Brain microvascular endothelial cell (primary cell): ENCODE results near the gene ATRX.

Experiments
- DNase-seq: peaks from one replicate; pipeline ENCODE4 v3.0.0-alpha.2; 2020
- H3K27ac ChIP-seq: fragments of 250-450 bp; sonication (Bioruptor Pico); 2 replicates; pipeline ENCODE4 v1.5.1; 2020; ENCODE audit warnings: mild to moderate bottlenecking, moderate library complexity
- H3K27me3 ChIP-seq: fragments of 250-450 bp; sonication (Bioruptor Pico); replicated peaks from 2 replicates; pipeline ENCODE4 v1.5.1; 2020; ENCODE audit warnings: mild to moderate bottlenecking
- H3K36me3 ChIP-seq: fragments of 250-450 bp; sonication (Bioruptor Pico); replicated peaks from 2 replicates; pipeline ENCODE4 v1.5.1; 2020; ENCODE audit warnings: mild to moderate bottlenecking
- H3K4me3 ChIP-seq: 2 replicates; pipeline ENCODE4 v1.5.1; 2011; ENCODE audit warnings: low read depth, mild to moderate bottlenecking, control low read depth, low read length, moderate library complexity
- CTCF ChIP-seq: IDR thresholded peaks from 2 replicates; pipeline ENCODE4 v1.5.1; 2011; ENCODE audit warnings: low read depth, mild to moderate bottlenecking, moderate library complexity, low read length, control low read depth, inconsistent platforms; ENCODE audit errors: missing control alignments
- in situ Hi-C: cut with HindIII; loops from 2 replicates; pipeline ENCODE4 v1.10.0; 2017; ENCODE audit warnings: low sequenced_read_pairs, low pct_ligation_motif_present

Gene ATRX

GRCh38 chrX:77652095-77652494, 133.9 kb downstream of the ATRX start:
- no peak overlapping the region for H3K4me3 ChIP-seq
- in situ Hi-C loops = no loop called here
- no peaks in the 10 kb centered on the region for H3K36me3 ChIP-seq
- no peak for DNase-seq
- no peaks in the 10 kb centered on the region for H3K27me3 ChIP-seq
- TF ChIP-seq CTCF = no peak
- no peak overlapping the region for H3K27ac ChIP-seq

- Histone ChIP-seq H3K36me3 (no peaks in the 10 kb centered on the region), H3K4me3 (no peak overlapping the region), H3K27me3 (no peaks in the 10 kb centered on the region), H3K27ac (no peak overlapping the region)
- TF ChIP-seq CTCF = no peak
- no peak for DNase-seq
- in situ Hi-C loops = no loop called here
Observed at GRCh38 chrX:77640702-77641101, 145.3 kb downstream of the ATRX start.

GRCh38 chrX:77639820-77640219, 146.2 kb downstream of the ATRX start:
- in situ Hi-C loops = no loop called here

GRCh38 chrX:77638397-77638796, 147.6 kb downstream of the ATRX start:
- in situ Hi-C loops = no loop called here
- H3K27me3 ChIP-seq = no peaks in the 10 kb centered on the region
- no peak for TF ChIP-seq CTCF
- no peak overlapping the region for H3K4me3 ChIP-seq
- H3K27ac ChIP-seq = no peak overlapping the region
- H3K36me3 ChIP-seq = no peaks in the 10 kb centered on the region
- no peak for DNase-seq

More at GRCh38 chrX:77639820-77640219, 146.2 kb downstream of the ATRX start:
- Histone ChIP-seq H3K36me3 (no peaks in the 10 kb centered on the region), H3K27me3 (no peaks in the 10 kb centered on the region), H3K4me3 (no peak overlapping the region), H3K27ac (no peak overlapping the region)
- no peak for TF ChIP-seq CTCF
- no peak for DNase-seq

- no peak for DNase-seq
- H3K36me3 ChIP-seq = no peaks in the 10 kb centered on the region
- no peaks in the 10 kb centered on the region for H3K27me3 ChIP-seq
- TF ChIP-seq CTCF = no peak
- no peak overlapping the region for H3K4me3 ChIP-seq
- in situ Hi-C loops = no loop called here
- H3K27ac ChIP-seq = no peak overlapping the region
Observed at GRCh38 chrX:77635373-77635772, 150.6 kb downstream of the ATRX start.

- Histone ChIP-seq H3K4me3 (no peak overlapping the region), H3K27me3 (no peaks in the 10 kb centered on the region), H3K36me3 (no peaks in the 10 kb centered on the region), H3K27ac (no peak overlapping the region)
- no peak for TF ChIP-seq CTCF
- no peak for DNase-seq
- in situ Hi-C loops = no loop called here
Observed at GRCh38 chrX:77628294-77629025, 157.6 kb downstream of the ATRX start.
